HG03442 (cell line): ENCODE data around the gene PTTG1IP2.

ENCODE experiments used
- ATAC-seq: cut with Tn5 transposase; IDR thresholded peaks from one replicate; pipeline ENCODE4 v1.9.1; 2021; ENCODE audit warnings: mild to moderate bottlenecking, moderate library complexity; ENCODE audit not compliant: unreplicated experiment

Gene PTTG1IP2

GRCh38 chr7:90474284-90475210 lies 5.1 kb downstream of the PTTG1IP2 start:
- ATAC-seq: no peak

GRCh38 chr7:90483251-90483650 lies 13.8 kb downstream of the PTTG1IP2 start:
- no peak for ATAC-seq

GRCh38 chr7:90484706-90485105 lies 15.3 kb downstream of the PTTG1IP2 start:
- ATAC-seq: no peak

GRCh38 chr7:90485734-90486316 lies 16.4 kb downstream of the PTTG1IP2 start:
- no peak for ATAC-seq

- ATAC-seq: no peak
Observed at GRCh38 chr7:90487808-90488207, 18.4 kb downstream of the PTTG1IP2 start.

- no peak for ATAC-seq
Observed at GRCh38 chr7:90488220-90488619, 18.8 kb downstream of the PTTG1IP2 start.

GRCh38 chr7:90492250-90492649 lies 22.8 kb downstream of the PTTG1IP2 start:
- ATAC-seq: no peak

GRCh38 chr7:90495241-90495640 lies 25.8 kb downstream of the PTTG1IP2 start:
- no peak for ATAC-seq

GRCh38 chr7:90502539-90502938 lies 33.1 kb downstream of the PTTG1IP2 start:
- no peak for ATAC-seq

- ATAC-seq: no peak
Observed at GRCh38 chr7:90503367-90503766, 33.9 kb downstream of the PTTG1IP2 start.

GRCh38 chr7:90507692-90508091 lies 38.3 kb downstream of the PTTG1IP2 start:
- ATAC-seq: no peak

- ATAC-seq: no peak
Observed at GRCh38 chr7:90511776-90512175, 42.3 kb downstream of the PTTG1IP2 start.

GRCh38 chr7:90512821-90513254 lies 43.4 kb downstream of the PTTG1IP2 start:
- no peak for ATAC-seq

- no peak for ATAC-seq
Observed at GRCh38 chr7:90516257-90516656, 46.8 kb downstream of the PTTG1IP2 start.

GRCh38 chr7:90518630-90519029 lies 49.2 kb downstream of the PTTG1IP2 start:
- no peak for ATAC-seq

- no peak for ATAC-seq
Observed at GRCh38 chr7:90520484-90520883, 51.0 kb downstream of the PTTG1IP2 start.

GRCh38 chr7:90530263-90530662 lies 60.8 kb downstream of the PTTG1IP2 start:
- ATAC-seq: no peak

- peak; percentile 73 for ATAC-seq
Observed at GRCh38 chr7:90532231-90532929, 62.9 kb downstream of the PTTG1IP2 start.

- peak; percentile 53 for ATAC-seq
Observed at GRCh38 chr7:90536449-90536848, 67.0 kb downstream of the PTTG1IP2 start.

GRCh38 chr7:90538405-90538804 lies 69.0 kb downstream of the PTTG1IP2 start:
- ATAC-seq: no peak

- no peak for ATAC-seq
Observed at GRCh38 chr7:90540406-90540805, 71.0 kb downstream of the PTTG1IP2 start.

- ATAC-seq: no peak
Observed at GRCh38 chr7:90551036-90551435, 81.6 kb downstream of the PTTG1IP2 start.
